ENCODE data around the gene BTRC. TPM values are rescaled to one million over a fixed set of nuclear protein-coding genes. Genes with fewer than 3 reads are reported as not detected.

BTRC gene
- total and polyA plus RNA-seq, 2 experiments from 2014 or later = 8.4 to 11.4 TPM

GRCh38 chr10:101545898-101546297 is 191.9 kb downstream of the BTRC start:
- H3K36me3 ChIP-seq (ENCODE audit: low read depth) = no peaks in the 10 kb centered on the region
- no peak overlapping the region for H3K4me3 ChIP-seq
- H3K9ac ChIP-seq = no peak overlapping the region
- H3K9me3 ChIP-seq (ENCODE audit: low read depth) = no peaks in the 10 kb centered on the region
- TF ChIP-seq EZH2 (IDR thresholded peaks at IDR 0.05; ENCODE audit: insufficient read depth, poor library complexity, severe bottlenecking) (no peak), EZH2phosphoT487 (IDR thresholded peaks at IDR 0.05; ENCODE audit: insufficient read depth, low read depth) (no peak)
- H3K27me3 ChIP-seq (replicated peaks; ENCODE audit: insufficient read depth) = no peaks in the 10 kb centered on the region
- H3K79me2 ChIP-seq (ENCODE audit: insufficient read depth) = no peaks in the 10 kb centered on the region
- H3K4me2 ChIP-seq (ENCODE audit: unreplicated experiment) = no peak overlapping the region
- no peaks in the 10 kb centered on the region for H3K9me2 ChIP-seq (ENCODE audit: insufficient read depth)
- no peak for DNase-seq
- in situ Hi-C loops (cut with MboI) = no loop called here
- H4K20me1 ChIP-seq (ENCODE audit: insufficient read depth) = no peaks in the 10 kb centered on the region
- no peak overlapping the region for H2AFZ ChIP-seq
- no peaks in the 10 kb centered on the region for H3K4me1 ChIP-seq (ENCODE audit: insufficient read depth)
- no peak overlapping the region for H3K27ac ChIP-seq
- no peaks in the 10 kb centered on the region for H3F3A ChIP-seq (ENCODE audit: insufficient read depth)

DNA sequence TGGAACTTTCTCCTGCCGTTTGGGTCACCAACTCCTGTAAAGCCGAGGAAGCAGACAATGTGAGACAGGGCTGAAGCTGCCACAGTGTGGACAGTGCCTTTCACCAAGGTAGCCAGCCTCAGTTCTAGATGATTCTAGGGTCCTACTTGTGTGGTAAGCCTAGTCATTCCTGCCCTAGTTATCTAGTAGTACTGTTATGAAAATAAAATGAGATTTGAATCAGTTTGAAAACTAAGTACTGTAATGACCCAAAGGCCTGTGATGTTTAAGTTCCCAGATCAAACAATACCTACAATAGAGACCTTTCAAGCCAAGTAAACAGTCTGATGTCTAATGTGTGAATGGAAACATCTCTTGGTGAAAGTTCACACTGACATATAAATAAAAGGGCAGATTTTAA is 197.0 kb downstream of the BTRC start:
- H3F3A ChIP-seq (ENCODE audit: insufficient read depth) = no peaks in the 10 kb centered on the region
- TF ChIP-seq EZH2 (IDR thresholded peaks at IDR 0.05; ENCODE audit: insufficient read depth, poor library complexity, severe bottlenecking) (no peak), EZH2phosphoT487 (IDR thresholded peaks at IDR 0.05; ENCODE audit: insufficient read depth, low read depth) (no peak)
- no peak overlapping the region for H2AFZ ChIP-seq
- no peak overlapping the region for H3K9ac ChIP-seq
- H3K9me2 ChIP-seq (ENCODE audit: insufficient read depth) = no peaks in the 10 kb centered on the region
- no peaks in the 10 kb centered on the region for H3K79me2 ChIP-seq (ENCODE audit: insufficient read depth)
- no peak overlapping the region for H3K4me2 ChIP-seq (ENCODE audit: unreplicated experiment)
- 63 to 69% methylated on average over 2 of the region's 2 CpGs for WGBS, 2 experiments (ENCODE audit: low coverage in 1 of 2, low lambda C conversion rate in 2 of 2, missing lambda C conversion rate in 2 of 2)
- no peaks in the 10 kb centered on the region for H3K4me1 ChIP-seq (ENCODE audit: insufficient read depth)
- no peaks in the 10 kb centered on the region for H3K36me3 ChIP-seq (ENCODE audit: low read depth)
- no peaks in the 10 kb centered on the region for H4K20me1 ChIP-seq (ENCODE audit: insufficient read depth)
- H3K27ac ChIP-seq = no peak overlapping the region
- H3K9me3 ChIP-seq (ENCODE audit: low read depth) = no peaks in the 10 kb centered on the region
- in situ Hi-C loops (cut with MboI) = no loop called here
- no peak for DNase-seq
- H3K27me3 ChIP-seq (replicated peaks; ENCODE audit: insufficient read depth) = no peaks in the 10 kb centered on the region
- H3K4me3 ChIP-seq = no peak overlapping the region

DNA sequence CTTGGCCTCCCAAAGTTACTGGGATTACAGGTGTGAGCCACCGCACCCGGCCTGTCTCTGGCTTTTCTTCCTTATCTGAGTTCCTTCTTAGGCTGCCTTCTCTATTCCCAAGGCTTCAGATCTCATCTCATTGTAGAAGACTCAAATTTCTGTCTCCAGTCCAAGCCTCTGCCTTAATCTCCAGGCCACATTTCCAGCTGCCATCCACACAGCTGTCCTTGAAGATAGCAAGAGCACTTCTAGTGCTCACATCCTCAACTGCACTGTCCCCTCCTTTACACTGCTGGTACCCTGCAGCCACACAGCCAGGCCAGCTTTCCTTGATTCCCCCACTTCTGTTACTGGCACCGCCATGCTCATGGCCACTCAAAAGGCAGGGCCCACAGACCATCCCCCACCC is 198.5 kb downstream of the BTRC start:
- TF ChIP-seq EZH2phosphoT487 (IDR thresholded peaks at IDR 0.05; ENCODE audit: insufficient read depth, low read depth) (no peak), EZH2 (IDR thresholded peaks at IDR 0.05; ENCODE audit: insufficient read depth, poor library complexity, severe bottlenecking) (no peak)
- no peak overlapping the region for H2AFZ ChIP-seq
- in situ Hi-C loops (cut with MboI) = no loop called here
- no peak for DNase-seq
- no peaks in the 10 kb centered on the region for H3F3A ChIP-seq (ENCODE audit: insufficient read depth)
- H3K27me3 ChIP-seq (replicated peaks; ENCODE audit: insufficient read depth) = no peaks in the 10 kb centered on the region
- H3K9ac ChIP-seq = no peak overlapping the region
- H3K9me3 ChIP-seq (ENCODE audit: low read depth) = no peaks in the 10 kb centered on the region
- H3K4me3 ChIP-seq = no peak overlapping the region
- WGBS, 2 experiments (ENCODE audit: low coverage in 1 of 2, low lambda C conversion rate in 2 of 2, missing lambda C conversion rate in 2 of 2) = 91 to 97% methylated on average over 3 of the region's 3 CpGs
- no peak overlapping the region for H3K27ac ChIP-seq
- no peaks in the 10 kb centered on the region for H4K20me1 ChIP-seq (ENCODE audit: insufficient read depth)
- H3K4me2 ChIP-seq (ENCODE audit: unreplicated experiment) = no peak overlapping the region
- no peaks in the 10 kb centered on the region for H3K79me2 ChIP-seq (ENCODE audit: insufficient read depth)
- H3K9me2 ChIP-seq (ENCODE audit: insufficient read depth) = no peaks in the 10 kb centered on the region
- no peaks in the 10 kb centered on the region for H3K36me3 ChIP-seq (ENCODE audit: low read depth)
- H3K4me1 ChIP-seq (ENCODE audit: insufficient read depth) = no peaks in the 10 kb centered on the region

DNA sequence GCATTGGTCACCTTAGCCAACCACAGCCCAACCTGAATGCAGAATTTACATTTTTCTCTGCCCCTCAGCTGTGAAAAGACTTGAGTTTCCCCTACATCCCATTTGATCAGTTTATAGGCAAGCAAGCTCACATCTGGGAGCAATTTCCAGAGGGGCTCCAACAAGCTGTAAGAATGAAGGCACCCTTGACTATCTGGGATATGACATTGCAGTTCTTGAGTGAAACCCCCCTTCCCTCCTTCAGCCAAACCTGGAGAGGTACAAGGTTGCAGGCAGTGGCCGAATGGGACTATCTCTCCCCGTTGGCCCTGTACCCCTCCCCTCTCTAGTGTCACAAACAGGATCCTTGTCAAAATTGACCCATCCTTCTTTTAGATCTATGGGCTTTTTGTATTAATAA is 203.6 kb downstream of the BTRC start:
- Histone ChIP-seq H3K4me2 (ENCODE audit: unreplicated experiment) (no peak overlapping the region), H3K27me3 (replicated peaks; ENCODE audit: insufficient read depth) (no peaks in the 10 kb centered on the region), H3K79me2 (ENCODE audit: insufficient read depth) (no peaks in the 10 kb centered on the region), H3K9me2 (ENCODE audit: insufficient read depth) (no peaks in the 10 kb centered on the region), H3F3A (ENCODE audit: insufficient read depth) (no peaks in the 10 kb centered on the region), H3K36me3 (ENCODE audit: low read depth) (no peaks in the 10 kb centered on the region), H3K4me3 (no peak overlapping the region), H3K27ac (no peak overlapping the region), H3K9me3 (ENCODE audit: low read depth) (no peaks in the 10 kb centered on the region), H3K9ac (no peak overlapping the region), H2AFZ (no peak overlapping the region), H3K4me1 (ENCODE audit: insufficient read depth) (no peaks in the 10 kb centered on the region; the same call in 1 of the 2 replicates), H4K20me1 (ENCODE audit: insufficient read depth) (no peaks in the 10 kb centered on the region)
- DNase-seq = no peak
- 46 to 48% methylated on average over 2 of the region's 2 CpGs for WGBS, 2 experiments (ENCODE audit: low coverage in 1 of 2, low lambda C conversion rate in 2 of 2, missing lambda C conversion rate in 2 of 2)
- TF ChIP-seq EZH2phosphoT487 (IDR thresholded peaks at IDR 0.05; ENCODE audit: insufficient read depth, low read depth) (no peak), EZH2 (IDR thresholded peaks at IDR 0.05; ENCODE audit: insufficient read depth, poor library complexity, severe bottlenecking) (no peak)
- in situ Hi-C loops (cut with MboI) = no loop called here

DNA sequence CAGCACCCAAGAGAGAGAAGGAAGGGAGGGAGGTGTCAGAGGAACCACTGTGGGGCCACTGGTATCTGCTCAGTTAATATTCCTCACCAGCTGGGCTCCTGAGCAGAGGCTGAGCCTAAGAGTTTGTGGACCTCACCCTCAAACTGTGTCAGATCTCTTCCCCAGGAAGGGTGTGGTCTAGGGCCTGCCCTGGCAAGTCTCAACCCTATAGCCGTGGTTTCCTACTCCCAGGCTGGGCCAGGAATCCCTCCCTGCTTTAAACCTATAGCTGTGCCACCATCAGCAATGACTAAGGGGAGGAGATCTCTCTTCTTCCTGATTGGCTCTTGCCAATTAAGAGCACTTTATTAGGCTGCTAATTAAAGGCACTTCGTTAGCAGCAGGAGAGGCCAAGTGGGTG is 204.2 kb downstream of the BTRC start:
- DNase-seq = no peak
- Histone ChIP-seq H4K20me1 (ENCODE audit: insufficient read depth) (no peaks in the 10 kb centered on the region), H3K4me2 (ENCODE audit: unreplicated experiment) (no peak overlapping the region), H3F3A (ENCODE audit: insufficient read depth) (no peaks in the 10 kb centered on the region), H2AFZ (no peak overlapping the region), H3K27me3 (replicated peaks; ENCODE audit: insufficient read depth) (no peaks in the 10 kb centered on the region), H3K9me3 (ENCODE audit: low read depth) (no peaks in the 10 kb centered on the region), H3K9me2 (ENCODE audit: insufficient read depth) (no peaks in the 10 kb centered on the region), H3K79me2 (ENCODE audit: insufficient read depth) (no peaks in the 10 kb centered on the region), H3K4me1 (ENCODE audit: insufficient read depth) (no peaks in the 10 kb centered on the region; the same call in 1 of the 2 replicates), H3K4me3 (no peak overlapping the region), H3K9ac (no peak overlapping the region), H3K27ac (no peak overlapping the region), H3K36me3 (ENCODE audit: low read depth) (no peaks in the 10 kb centered on the region)
- in situ Hi-C loops (cut with MboI) = no loop called here
- WGBS, 2 experiments (ENCODE audit: low coverage in 1 of 2, low lambda C conversion rate in 2 of 2, missing lambda C conversion rate in 2 of 2) = 37 to 51% methylated on average over 2 of the region's 2 CpGs
- TF ChIP-seq EZH2 (IDR thresholded peaks at IDR 0.05; ENCODE audit: insufficient read depth, poor library complexity, severe bottlenecking) (no peak), EZH2phosphoT487 (IDR thresholded peaks at IDR 0.05; ENCODE audit: insufficient read depth, low read depth) (no peak)
